GM18502 (cell line): ENCODE data around the gene NCF4.

Source experiments
- ATAC-seq: cut with Tn5 transposase; IDR thresholded peaks from one replicate; pipeline ENCODE4 v1.9.1; 2021; ENCODE audit warnings: mild to moderate bottlenecking; ENCODE audit not compliant: unreplicated experiment, poor library complexity

The NCF4 gene

DNA sequence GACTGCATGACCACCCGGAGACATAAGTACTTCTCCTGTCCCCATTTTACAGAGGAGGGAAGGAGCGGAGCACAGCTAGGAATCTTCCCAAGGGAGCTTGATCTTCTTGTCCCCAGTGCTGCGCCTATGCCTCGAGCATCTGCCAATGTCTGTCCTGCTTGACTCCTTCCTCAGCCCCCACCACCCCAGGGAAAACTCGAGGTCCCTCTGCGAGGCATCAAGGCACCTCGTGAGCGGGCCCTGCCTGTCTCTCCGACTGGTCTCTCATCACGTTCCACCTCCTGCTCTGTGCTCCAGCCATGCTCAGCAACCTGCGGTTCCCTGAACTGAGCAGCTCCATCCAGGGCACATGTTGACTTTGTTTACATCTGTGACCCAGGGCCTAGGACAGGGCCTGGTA is 2.5 kb downstream of the NCF4 start:
- no peak for ATAC-seq

DNA sequence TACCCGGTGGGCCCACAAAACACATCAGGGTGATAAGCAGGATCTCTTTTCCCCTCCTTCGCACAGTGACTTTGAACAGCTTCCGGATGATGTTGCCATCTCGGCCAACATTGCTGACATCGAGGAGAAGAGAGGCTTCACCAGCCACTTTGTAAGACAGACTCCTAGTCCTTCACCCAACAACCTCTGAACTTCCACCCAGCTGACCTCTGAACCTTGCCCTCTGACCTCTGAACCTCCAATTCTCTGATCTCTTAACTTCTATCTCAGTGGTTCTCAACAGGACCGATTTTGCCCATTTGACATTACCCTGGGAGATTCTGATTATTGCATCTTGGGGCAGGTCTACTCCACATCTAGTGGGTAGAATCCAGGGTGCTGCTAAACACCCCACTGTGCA is 3.2 kb downstream of the NCF4 start:
- no peak for ATAC-seq

GRCh38 chr22:36864454-36865215 is 3.8 kb downstream of the NCF4 start:
- ATAC-seq: no peak

DNA sequence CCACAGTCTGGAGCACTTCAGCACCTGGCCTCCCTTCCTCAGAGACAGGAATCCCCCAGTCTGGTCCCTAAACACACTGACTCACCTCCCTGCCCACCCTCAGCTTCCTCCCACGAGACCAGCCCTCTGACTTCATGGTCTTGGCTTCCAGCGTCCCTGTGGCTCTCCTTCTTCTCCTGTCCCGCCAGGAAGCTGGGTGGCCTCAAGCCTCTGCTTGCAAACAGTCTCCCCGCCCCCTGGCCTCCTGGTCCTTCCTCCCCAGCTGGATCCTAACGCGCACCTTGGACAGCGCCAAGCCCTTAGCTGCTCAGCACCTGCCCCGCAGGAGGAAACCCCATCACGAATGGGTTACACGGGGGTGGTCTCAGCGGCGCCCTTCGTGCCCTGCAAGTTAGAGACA is 4.5 kb downstream of the NCF4 start:
- ATAC-seq: no peak

DNA sequence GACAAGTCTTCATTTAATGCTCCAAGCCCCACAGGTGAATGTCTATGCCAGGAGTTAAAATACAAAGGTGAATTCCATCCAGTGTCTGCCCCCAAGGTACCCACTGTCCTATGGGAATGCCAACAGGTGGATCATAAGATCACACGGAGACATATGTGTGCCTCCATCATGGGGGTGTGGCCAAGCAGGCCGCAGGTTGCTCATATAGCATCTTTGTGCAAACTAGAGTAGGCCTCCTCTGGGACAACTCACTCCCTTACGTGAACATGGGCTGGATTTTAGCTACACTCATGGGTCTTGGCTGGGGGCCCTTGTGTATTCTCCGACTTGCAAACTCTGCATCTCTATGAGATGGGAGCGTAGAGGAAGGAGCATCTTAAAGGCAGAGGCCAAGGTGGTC is 6.9 kb downstream of the NCF4 start:
- no peak for ATAC-seq

DNA sequence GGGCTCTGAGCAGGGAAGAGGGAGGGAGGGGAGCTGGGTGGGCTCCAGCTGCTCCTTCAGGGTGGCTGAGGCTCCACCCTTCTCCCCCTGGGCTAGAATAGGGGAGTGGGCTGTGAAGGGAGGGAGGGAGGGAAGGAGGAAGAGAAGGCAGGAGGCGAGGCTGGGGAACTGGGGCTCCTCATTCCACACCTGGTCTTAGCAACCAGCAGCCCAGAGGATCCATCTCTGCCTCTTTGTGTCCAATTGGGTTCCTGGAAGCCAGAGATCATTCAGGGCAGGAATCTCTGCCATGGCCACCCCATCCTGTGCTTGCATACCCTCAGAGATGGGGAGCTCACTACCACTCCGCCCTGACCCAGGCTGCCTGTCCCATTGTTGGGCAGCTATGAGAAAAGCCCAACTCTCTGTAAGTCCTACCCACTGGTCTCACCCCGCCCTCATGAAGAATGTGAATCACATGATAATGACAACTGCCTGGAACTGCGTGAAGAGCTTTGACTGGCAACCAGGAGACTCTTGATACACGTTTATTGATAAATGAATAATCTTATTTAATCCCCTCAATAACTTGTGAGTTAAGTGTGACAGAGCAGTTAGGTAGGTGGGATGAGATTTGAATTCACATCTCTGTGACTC is 7.9 kb downstream of the NCF4 start:
- ATAC-seq: no peak

- ATAC-seq: no peak
These were observed 9.4 kb downstream of the NCF4 start for GRCh38 chr22:36870250-36870649.

- no peak for ATAC-seq
These were observed 10.9 kb downstream of the NCF4 start for GRCh38 chr22:36871669-36872081.

GRCh38 chr22:36872084-36872483 is 11.3 kb downstream of the NCF4 start:
- no peak for ATAC-seq

DNA sequence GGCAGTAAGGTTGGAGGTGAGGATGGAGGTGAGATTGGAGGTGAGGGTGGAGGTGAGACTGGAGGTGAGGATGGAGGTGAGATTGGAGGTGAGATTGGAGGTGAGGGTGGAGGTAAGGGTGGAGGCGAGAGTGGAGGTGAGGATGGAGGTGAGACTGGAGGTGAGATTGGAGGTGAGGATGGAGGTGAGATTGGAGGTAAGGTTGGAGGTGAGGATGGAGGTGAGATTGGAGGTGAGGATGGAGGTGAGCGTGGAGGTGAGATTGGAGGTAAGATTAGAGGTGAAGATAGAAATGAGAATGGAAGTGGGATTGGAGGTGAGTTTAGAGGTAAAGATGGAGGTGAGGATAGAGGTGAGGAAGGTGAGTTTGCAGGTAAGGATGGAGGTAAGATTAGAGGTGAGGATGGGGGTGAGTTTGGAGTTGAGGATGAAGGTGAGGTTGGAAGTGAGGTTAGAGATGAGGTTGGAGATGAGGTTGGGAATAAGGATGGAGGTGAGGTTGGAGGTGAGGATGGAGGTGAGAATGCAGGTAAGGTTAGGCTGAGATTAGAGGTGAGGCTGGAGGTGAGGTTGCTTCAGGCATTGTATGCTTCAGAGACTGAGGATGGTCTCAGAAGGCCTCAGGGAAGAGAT is 12.2 kb downstream of the NCF4 start:
- no peak for ATAC-seq

- peak; percentile 74 for ATAC-seq
These were observed 13.0 kb downstream of the NCF4 start for GRCh38 chr22:36873614-36874308.

DNA sequence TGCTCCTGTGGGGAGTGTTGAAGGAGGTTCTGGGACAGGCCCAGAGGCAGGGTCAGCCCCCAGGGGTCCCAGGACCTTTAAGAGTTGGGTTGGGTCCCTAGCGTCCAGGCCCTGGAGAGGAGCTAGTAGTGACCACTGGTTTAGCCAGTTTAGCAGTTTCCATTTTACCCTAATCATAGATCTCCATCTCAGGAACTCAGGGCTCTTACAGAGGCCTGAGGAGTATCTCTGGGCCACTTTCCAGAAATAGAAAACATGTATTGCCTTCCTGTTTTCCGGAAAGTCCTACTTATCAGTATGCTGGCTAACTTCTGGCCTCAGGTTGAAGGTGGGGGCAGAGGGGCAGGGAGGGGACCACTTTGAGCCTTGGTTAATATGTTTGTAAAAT is 13.5 kb downstream of the NCF4 start:
- no peak for ATAC-seq

- ATAC-seq: no peak
These were observed 13.9 kb downstream of the NCF4 start for GRCh38 chr22:36874736-36875135.

- ATAC-seq: no peak
These were observed 14.9 kb downstream of the NCF4 start for GRCh38 chr22:36875741-36876140.

DNA sequence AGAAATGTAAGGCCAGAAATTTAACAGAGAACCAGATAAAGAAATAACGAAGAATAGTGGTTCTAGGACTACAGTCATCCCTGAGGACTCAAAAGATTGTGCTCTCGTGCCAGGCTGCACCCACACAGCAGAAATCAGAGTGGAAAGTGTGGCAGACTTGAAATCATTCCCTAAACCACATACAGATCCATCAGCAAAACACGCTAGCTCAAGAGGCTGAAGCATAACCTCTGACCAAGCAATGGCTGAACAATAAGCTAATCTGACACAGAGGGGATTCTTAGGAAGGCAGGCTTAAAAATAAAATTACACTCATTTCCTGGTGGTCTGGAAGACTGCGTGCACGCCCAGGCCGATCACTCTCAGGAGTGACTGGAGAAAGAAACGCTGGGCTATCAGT is 19.0 kb downstream of the NCF4 start:
- no peak for ATAC-seq

GRCh38 chr22:36881504-36882245 is 20.9 kb downstream of the NCF4 start:
- ATAC-seq: no peak

DNA sequence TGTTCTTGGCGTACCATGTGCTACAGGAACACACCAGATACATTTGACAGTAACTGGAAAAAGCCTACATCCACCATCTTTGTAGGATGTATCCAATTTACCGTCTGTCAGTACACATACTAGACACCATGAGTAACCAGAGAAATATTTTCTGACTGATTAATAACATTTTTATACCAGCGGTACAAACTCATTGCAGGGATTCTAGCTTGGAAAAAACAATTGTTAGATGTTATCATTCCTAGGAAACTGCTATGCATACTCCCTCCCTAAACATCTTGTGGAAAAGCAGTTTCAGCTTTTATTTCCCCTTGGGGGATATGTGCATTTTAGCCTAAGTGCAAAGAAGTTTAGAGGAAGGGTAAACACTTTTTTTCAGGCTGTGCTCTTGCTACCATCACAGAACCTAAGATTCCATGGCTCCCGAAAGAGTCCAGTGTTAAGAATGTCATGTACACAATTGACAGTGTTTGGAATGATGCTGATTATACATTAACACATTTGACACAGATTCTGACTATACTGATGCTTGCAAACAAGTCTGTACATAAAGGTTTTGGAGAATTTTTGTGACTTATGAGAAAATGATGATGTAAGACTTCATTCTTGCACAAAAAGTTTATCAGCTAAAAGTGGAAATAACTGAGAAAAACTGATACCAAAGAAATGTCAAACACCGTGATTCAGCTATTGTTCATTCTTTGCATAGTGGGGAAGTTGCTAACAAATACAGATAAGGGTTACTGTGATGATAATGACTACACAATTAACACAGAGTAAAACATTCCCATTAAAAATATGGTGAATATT is 23.7 kb downstream of the NCF4 start:
- ATAC-seq: no peak

GRCh38 chr22:36885474-36885873 is 24.7 kb downstream of the NCF4 start:
- ATAC-seq: no peak

DNA sequence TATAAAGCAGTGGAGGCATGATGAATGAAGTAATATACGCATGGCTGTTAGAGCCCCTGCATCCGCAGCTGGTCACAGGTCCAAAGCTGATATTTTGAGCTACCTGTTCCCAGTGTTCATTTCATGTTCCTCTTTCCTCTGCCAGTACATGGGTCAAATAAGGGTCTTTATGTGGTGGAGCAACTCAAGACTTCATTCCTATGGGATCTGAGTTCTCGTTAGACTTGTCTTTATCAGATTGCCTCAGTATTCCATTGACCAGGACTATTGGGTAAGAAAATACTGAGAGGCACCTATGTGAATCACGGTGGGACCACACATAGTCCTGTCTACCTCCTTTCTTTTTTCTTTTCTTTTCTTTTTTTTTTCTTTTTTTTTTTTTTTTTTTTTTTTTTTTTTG is 25.2 kb downstream of the NCF4 start:
- no peak for ATAC-seq

- ATAC-seq: no peak
These were observed 26.4 kb downstream of the NCF4 start for GRCh38 chr22:36887162-36887561.
